Cerebellar nuclear complex (tissue), 1 donor: ENCODE measurements around the gene MICALL1.

Experiments
- DNase-seq, 2 experiments: peaks; one replicate each; lab custom pipeline; 2025; lab: John Stamatoyannopoulos, UW

MICALL1 gene

GRCh38 chr22:37905534-37906363 lies at the start of gene MICALL1:
Gene MICALL1, plus strand, starts transcription at chr22:37906297. Its CDS starts 126 bp downstream, at chr22:37906423.
- no peak for DNase-seq

GRCh38 chr22:37860796-37861421 lies 45.2 kb upstream of the MICALL1 start:
- DNase-seq, result no peak

GRCh38 chr22:37862570-37863325 lies 43.3 kb upstream of the MICALL1 start:
- no peak for DNase-seq

GRCh38 chr22:37865510-37865909 lies 40.6 kb upstream of the MICALL1 start:
- DNase-seq, result no peak

- DNase-seq, result no peak
These were observed 35.8 kb upstream of the MICALL1 start for GRCh38 chr22:37870273-37870672.

- no peak for DNase-seq
These were observed 25.2 kb upstream of the MICALL1 start for GRCh38 chr22:37880668-37881440.

- no peak for DNase-seq
These were observed 21.7 kb upstream of the MICALL1 start for GRCh38 chr22:37884420-37884819.

GRCh38 chr22:37887584-37888378 lies 18.3 kb upstream of the MICALL1 start:
- DNase-seq, result no peak

- DNase-seq, result no peak
These were observed 14.2 kb upstream of the MICALL1 start for GRCh38 chr22:37891926-37892325.

- no peak for DNase-seq
These were observed 13.3 kb upstream of the MICALL1 start for GRCh38 chr22:37892566-37893335.

- DNase-seq, result no peak
These were observed 12.5 kb upstream of the MICALL1 start for GRCh38 chr22:37893583-37893983.

- DNase-seq, result no peak
These were observed 11.0 kb upstream of the MICALL1 start for GRCh38 chr22:37894939-37895670.

- DNase-seq, result no peak
These were observed 9.9 kb upstream of the MICALL1 start for GRCh38 chr22:37896181-37896592.

GRCh38 chr22:37896939-37897338 lies 9.2 kb upstream of the MICALL1 start:
- no peak for DNase-seq

- no peak for DNase-seq
These were observed 8.3 kb upstream of the MICALL1 start for GRCh38 chr22:37897807-37898206.

- DNase-seq, result no peak
These were observed 7.5 kb upstream of the MICALL1 start for GRCh38 chr22:37898441-37899181.

GRCh38 chr22:37904572-37905533 lies 1.2 kb upstream of the MICALL1 start:
- DNase-seq, result peak; percentile 31 to 48
